Measurements from ENCODE around the gene SOCS4.

SOCS4 gene

DNA sequence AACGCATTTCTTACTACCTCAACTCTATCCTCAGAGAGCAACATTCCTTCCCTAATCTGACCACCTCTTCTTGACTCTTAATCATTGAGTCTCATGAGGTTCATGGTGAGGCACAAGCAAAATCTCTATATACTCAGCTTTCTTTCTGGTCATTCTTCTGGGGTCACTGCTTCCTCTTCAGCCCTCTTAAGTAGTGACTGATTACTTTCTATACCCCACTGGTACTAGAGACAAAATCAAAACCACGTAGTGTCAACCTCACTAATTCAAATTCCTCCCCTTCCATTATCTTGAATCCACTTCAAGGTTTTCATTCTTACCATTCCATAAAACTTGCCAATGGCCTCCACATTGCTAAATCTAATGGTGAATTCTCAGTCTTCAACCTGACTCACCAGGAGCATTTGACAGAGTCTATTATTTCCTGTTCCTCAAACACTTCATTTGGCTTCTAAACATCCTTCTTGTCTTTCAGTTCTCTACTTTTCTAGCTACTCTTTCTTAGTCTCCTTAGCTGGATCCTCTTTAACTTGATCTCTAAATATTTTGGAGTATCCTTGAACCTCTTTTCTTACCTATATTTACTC is 7.0 kb upstream of the SOCS4 start:
- TF ChIP-seq, protein P1, sequence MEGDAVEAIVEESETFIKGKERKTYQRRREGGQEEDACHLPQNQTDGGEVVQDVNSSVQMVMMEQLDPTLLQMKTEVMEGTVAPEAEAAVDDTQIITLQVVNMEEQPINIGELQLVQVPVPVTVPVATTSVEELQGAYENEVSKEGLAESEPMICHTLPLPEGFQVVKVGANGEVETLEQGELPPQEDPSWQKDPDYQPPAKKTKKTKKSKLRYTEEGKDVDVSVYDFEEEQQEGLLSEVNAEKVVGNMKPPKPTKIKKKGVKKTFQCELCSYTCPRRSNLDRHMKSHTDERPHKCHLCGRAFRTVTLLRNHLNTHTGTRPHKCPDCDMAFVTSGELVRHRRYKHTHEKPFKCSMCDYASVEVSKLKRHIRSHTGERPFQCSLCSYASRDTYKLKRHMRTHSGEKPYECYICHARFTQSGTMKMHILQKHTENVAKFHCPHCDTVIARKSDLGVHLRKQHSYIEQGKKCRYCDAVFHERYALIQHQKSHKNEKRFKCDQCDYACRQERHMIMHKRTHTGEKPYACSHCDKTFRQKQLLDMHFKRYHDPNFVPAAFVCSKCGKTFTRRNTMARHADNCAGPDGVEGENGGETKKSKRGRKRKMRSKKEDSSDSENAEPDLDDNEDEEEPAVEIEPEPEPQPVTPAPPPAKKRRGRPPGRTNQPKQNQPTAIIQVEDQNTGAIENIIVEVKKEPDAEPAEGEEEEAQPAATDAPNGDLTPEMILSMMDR (IDR thresholded peaks at IDR 0.05) = no peak

- TF ChIP-seq, protein P1 (IDR thresholded peaks at IDR 0.05) = no peak
Measured at GRCh38 chr14:55025948-55026347, 1.1 kb upstream of the SOCS4 start.

- TF ChIP-seq, protein P1 (IDR thresholded peaks at IDR 0.05) = no peak
Measured at GRCh38 chr14:55026441-55026792, 619 bp upstream of the SOCS4 start.

DNA sequence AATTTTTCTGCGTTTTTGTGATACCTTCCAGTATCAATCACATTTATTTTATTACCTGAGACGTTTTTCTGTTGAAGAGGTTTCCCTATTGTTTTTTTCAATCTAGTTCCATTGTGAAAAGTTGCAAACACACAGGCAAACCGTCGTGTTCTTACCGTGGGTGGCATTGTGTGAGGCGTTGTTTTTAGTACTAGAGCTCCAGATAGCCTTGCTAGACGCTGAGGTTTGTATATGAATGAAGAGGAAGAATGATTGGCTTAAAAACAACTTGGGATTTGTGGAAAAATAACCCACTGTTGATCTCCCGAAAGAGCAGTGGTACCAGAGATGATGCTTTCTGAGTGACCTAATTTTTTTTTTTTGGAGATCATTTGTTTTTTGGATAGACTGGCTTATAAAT is 1.0 kb downstream of the SOCS4 start:
- TF ChIP-seq, protein P1 (IDR thresholded peaks at IDR 0.05) = no peak

- TF ChIP-seq, protein P1 (IDR thresholded peaks at IDR 0.05) = no peak
Measured at GRCh38 chr14:55028476-55028875, 1.4 kb downstream of the SOCS4 start.

DNA sequence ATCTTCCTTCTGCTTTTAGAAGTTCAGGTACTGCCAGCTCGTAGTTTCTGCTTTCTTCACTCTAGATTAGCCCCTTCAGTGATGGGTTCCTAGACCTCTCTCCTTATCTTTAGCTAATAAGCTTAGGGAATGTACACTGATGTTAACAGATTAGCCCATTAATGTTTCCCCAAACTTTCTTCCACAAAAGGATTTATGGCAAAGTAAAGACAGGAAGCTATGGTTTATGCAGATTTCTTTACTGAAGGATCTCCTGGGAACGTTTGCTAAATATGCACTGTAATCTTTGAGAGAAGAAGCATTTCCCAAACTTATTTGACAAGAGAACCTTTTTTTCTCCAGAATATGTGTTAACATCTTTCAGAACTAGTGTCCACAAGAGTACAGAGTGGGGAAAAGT is 4.2 kb downstream of the SOCS4 start:
- TF ChIP-seq, protein P1 (IDR thresholded peaks at IDR 0.05) = no peak

- TF ChIP-seq, protein P1 (IDR thresholded peaks at IDR 0.05) = no peak
Measured at GRCh38 chr14:55038708-55039107, 11.7 kb downstream of the SOCS4 start.

GRCh38 chr14:55043528-55043927 is 16.5 kb downstream of the SOCS4 start:
- TF ChIP-seq, protein P1 (IDR thresholded peaks at IDR 0.05) = no peak

Measured in LNCAP (cell line).